Adipocyte (in vitro differentiated cells): Measurements from ENCODE around the gene RNF213.

Experiments used
- DNase-seq: peaks from one replicate; pipeline ENCODE4 v3.0.0-alpha.2; 2015; ENCODE audit warnings: low read depth
- H3K27me3 ChIP-seq: replicated peaks from 2 replicates; pipeline ENCODE4 v1.7.0; 2013; ENCODE audit warnings: mild to moderate bottlenecking, low read length, moderate library complexity; ENCODE audit not compliant: control insufficient read depth, insufficient read depth
- H3K36me3 ChIP-seq: 2 replicates; pipeline ENCODE4 v1.7.0; 2013; ENCODE audit warnings: low read length, mild to moderate bottlenecking, moderate library complexity; ENCODE audit not compliant: control insufficient read depth, insufficient read depth, severe bottlenecking
- H3K4me1 ChIP-seq: 2 replicates; pipeline ENCODE4 v1.7.0; 2013; ENCODE audit warnings: mild to moderate bottlenecking, low read length, moderate library complexity; ENCODE audit not compliant: control insufficient read depth, insufficient read depth
- H3K4me3 ChIP-seq: 2 replicates; pipeline ENCODE4 v1.7.0; 2013; ENCODE audit warnings: mild to moderate bottlenecking, low read length, moderate library complexity
- H3K9ac ChIP-seq: 2 replicates; pipeline ENCODE4 v1.7.0; 2013; ENCODE audit warnings: mild to moderate bottlenecking, low read length, moderate library complexity
- H3K9me3 ChIP-seq: 2 replicates; pipeline ENCODE4 v1.7.0; 2013; ENCODE audit warnings: mild to moderate bottlenecking, low read length, moderate library complexity; ENCODE audit not compliant: control insufficient read depth

Gene RNF213

DNA sequence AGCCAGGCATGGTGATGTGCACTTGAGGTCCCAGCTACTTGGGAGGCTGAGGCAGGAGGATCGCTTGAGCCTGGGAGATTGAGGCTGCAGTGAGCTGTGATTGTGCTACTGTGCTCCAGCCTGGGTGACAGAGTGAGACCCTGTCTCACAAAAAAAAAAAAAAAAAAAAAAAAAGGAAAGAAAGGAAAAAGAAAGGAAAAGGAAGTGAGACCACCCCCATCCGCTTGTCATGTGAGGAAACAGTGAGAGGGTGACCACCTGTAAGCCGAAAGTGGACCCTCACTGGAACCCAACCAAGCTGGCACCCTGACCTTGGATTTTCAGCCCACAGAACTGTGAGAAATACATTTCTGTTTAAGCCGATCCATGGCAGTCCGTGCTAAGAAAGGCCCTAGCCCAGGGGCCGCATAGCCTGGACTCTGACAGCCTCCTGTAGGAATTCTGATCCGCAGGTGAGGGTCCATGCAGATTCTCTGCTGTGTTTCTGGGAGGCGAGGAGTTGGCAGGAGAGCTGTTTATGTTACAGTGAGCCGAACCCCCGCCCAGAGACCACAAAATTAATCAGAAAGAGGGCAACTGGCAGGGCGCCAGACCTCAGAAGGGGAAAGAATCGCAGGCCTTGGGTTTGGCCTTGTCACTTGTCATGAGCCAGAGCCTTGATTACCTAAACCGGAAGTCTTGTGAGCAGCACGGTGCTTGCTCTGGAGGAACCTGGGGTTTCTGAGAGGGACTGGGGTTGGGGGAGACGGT is 41.5 kb upstream of the RNF213 start:
- Histone ChIP-seq H3K4me1 (peaks cover 8% of the 10 kb centered on the region), H3K36me3 (peaks cover 29% of the 10 kb centered on the region), H3K27me3 (no peaks in the 10 kb centered on the region), H3K4me3 (peak overlapping the region; percentile 97), H3K9me3 (no peaks in the 10 kb centered on the region), H3K9ac (peak overlapping the region; percentile 98)
- DNase-seq = peak; percentile 81

DNA sequence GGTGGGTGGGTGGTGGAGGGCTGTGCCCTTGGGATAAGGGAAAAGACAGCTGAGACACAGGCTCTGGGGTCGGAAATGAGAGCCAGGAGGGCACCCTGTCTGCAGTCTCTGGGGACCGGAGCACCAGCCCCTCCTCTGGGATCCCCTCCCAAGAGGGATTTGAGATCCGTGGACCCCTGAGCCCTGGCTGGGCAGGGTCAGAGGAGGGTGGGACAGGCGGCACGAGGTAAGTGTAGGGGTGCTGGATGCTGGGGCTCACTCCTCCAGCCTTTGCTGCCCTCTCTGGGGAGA is 40.9 kb upstream of the RNF213 start:
- DNase-seq = no peak
- peaks cover 24% of the 10 kb centered on the region for H3K36me3 ChIP-seq
- peaks cover 8% of the 10 kb centered on the region for H3K4me1 ChIP-seq
- no peaks in the 10 kb centered on the region for H3K9me3 ChIP-seq
- peak overlapping the region; percentile 98 for H3K9ac ChIP-seq
- no peaks in the 10 kb centered on the region for H3K27me3 ChIP-seq
- H3K4me3 ChIP-seq = peak overlapping the region; percentile 97

DNA sequence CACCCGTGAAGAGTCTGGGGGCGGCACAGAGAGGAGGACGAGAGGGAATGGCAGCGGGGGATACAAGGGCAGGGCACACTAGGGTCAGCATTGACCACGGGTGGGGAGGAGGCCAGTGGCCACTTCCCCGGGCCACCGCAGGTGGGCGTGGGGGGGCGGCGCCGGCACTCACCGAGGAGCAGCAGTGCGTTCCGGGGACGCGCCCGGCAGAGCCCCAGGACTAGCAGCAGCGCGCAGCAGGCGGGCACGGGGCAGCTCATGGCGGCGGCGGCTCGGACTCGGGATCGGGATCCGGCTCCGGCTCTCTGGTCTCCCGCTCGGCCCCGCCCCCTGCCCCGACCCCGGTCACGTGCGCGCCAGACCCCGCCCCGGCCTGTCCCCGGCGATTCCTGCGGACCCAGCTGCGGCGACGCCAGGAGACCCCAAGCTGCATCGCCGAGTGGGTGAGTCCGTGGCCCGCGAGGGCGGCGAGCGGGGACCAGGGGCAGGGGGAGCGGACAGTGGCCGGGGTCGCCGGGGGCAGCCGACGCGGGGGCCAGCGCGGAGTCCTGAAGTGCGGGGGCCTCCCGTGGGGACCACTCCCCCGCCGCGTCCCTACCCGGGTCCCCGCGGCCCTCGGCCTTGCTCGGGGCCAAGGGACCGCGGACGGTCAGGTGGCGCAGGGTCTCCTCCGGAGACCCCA is 40.5 kb upstream of the RNF213 start, which contains the start of the genes SGSH and SLC26A11:
TSS of gene SGSH (minus strand) at position 280 of the 682 bp plus-strand sequence. CDS start at position 260, 20 bp downstream.
TSS of gene SLC26A11 (plus strand) at position 374 of the 682 bp plus-strand sequence. CDS start 1,134 bp downstream, outside the sequence.
- DNase-seq = peak; percentile 88
- Histone ChIP-seq H3K27me3 (no peaks in the 10 kb centered on the region), H3K36me3 (peaks cover 19% of the 10 kb centered on the region), H3K4me1 (peaks cover 8% of the 10 kb centered on the region), H3K9ac (peak within 1 kb of the TSS; percentile 98), H3K9me3 (no peaks in the 10 kb centered on the region), H3K4me3 (peak within 1 kb of the TSS; percentile 97)

DNA sequence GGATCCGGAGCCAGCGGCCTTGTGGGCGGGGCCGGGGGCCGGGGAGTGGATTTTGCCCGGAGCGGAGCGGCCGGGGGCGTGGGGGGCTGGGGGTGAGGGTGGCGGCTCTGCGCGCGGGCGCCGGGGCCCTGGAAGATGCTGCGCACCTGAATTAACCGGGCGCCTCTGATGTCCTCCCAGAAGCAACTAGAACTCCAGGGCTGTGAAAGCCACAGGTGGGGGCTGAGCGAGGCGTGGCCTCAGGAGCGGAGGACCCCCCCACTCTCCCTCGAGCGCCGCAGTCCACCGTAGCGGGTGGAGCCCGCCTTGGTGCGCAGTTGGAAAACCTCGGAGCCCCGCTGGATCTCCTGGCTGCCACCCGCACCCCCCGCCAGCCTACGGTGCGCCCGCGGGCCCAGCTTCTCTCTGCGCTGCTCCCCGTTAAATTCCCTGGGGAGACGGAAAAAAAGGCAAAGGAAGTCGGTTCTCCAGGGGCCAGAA is 39.9 kb upstream of the RNF213 start:
- H3K9me3 ChIP-seq = no peaks in the 10 kb centered on the region
- H3K27me3 ChIP-seq = no peaks in the 10 kb centered on the region
- DNase-seq = peak; percentile 36
- peaks cover 19% of the 10 kb centered on the region for H3K36me3 ChIP-seq
- peaks cover 8% of the 10 kb centered on the region for H3K4me1 ChIP-seq
- peak overlapping the region; percentile 97 for H3K4me3 ChIP-seq
- H3K9ac ChIP-seq = peak overlapping the region; percentile 98

DNA sequence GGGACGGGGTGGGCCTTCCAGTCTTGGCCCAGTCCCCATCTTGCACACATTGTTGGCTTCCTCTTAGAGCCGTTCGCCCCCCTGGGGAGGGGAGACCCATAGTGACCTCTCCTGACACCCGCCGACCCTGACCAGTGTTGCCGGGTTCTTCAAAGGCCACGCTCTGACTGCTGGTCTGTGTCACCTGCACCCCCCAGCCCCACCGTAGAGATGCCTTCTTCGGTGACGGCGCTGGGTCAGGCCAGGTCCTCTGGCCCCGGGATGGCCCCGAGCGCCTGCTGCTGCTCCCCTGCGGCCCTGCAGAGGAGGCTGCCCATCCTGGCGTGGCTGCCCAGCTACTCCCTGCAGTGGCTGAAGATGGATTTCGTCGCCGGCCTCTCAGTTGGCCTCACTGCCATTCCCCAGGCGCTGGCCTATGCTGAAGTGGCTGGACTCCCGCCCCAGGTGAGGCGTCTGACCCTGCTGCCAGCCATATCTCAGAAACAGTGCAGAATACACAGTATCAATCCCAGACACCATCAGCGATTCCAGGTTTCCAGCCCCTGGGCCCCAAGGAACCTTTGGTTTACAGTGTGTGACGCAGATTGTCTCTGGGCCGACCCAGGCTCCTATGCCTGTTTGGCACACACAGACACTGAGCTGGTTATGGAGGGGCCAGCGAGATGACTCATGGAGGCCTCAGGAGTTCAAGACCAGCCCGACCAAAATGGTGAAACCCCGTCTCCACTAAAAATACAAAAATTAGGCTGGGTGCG is 39.1 kb upstream of the RNF213 start:
- no peak for DNase-seq
- Histone ChIP-seq H3K36me3 (peaks cover 14% of the 10 kb centered on the region), H3K27me3 (no peaks in the 10 kb centered on the region), H3K4me1 (peaks cover 8% of the 10 kb centered on the region), H3K9ac (peak overlapping the region; percentile 98), H3K4me3 (peak overlapping the region; percentile 97), H3K9me3 (no peaks in the 10 kb centered on the region)

DNA sequence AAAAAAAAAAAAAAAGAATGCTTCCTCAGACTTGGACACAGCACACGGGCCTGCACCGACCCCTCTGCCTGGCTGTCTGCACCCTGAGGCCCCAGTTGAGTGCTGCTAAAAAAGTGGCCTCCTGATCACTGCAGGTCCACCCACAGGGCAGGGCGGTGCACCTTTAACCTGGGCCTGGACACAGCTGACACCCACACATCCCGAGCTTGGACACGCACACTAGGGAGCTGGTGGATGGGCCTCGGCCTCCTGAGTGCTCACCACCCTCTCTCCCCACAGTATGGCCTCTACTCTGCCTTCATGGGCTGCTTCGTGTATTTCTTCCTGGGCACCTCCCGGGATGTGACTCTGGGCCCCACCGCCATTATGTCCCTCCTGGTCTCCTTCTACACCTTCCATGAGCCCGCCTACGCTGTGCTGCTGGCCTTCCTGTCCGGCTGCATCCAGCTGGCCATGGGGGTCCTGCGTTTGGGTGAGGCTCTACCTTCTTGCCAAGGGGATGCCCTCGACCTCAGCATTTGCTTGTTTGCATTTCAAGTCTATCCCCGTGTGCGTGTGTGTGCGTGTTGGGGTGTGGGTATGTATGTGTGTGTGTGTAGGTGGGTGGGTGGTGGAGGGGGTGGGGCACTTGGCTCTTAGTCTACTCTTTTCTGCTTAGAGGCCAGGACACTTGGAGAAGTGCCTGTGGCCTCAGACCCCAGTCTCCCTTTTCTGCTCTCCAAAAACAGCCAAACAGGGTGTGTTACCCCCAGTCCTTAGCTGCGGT is 38.1 kb upstream of the RNF213 start:
- no peaks in the 10 kb centered on the region for H3K27me3 ChIP-seq
- H3K4me1 ChIP-seq = peaks cover 8% of the 10 kb centered on the region
- H3K36me3 ChIP-seq = peaks cover 13% of the 10 kb centered on the region
- H3K9me3 ChIP-seq = no peaks in the 10 kb centered on the region
- no peak overlapping the region for H3K4me3 ChIP-seq
- DNase-seq = no peak
- no peak overlapping the region for H3K9ac ChIP-seq

DNA sequence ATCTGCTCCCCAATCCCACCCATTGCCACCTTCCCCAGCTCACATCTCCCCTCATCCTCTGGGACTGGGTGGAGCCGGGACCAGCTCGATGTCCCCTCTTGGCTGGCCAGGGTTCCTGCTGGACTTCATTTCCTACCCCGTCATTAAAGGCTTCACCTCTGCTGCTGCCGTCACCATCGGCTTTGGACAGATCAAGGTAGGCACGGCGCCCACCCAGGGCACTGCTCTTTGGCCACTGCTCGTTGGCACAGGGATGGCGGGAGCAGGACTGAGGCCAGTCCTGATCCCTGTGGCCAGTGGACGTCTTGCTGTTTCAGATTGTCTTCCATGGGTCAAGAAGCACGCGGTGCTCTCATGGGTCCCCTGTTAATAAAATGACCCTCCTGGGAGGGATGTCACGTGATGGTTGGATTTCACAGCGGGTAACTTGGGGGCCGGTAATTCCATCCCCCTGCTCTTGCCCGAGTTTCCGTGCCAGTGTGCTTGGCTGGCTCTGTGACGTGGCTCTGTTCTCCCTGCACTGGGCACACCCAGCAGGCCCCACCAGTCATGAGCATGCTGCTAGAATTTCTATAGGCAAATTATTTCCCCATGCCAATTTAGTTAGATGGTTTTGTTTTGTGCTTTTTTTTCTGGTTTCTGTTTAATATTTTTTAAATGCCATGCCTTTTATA is 37.4 kb upstream of the RNF213 start:
- peaks cover 8% of the 10 kb centered on the region for H3K4me1 ChIP-seq
- no peaks in the 10 kb centered on the region for H3K27me3 ChIP-seq

DNA sequence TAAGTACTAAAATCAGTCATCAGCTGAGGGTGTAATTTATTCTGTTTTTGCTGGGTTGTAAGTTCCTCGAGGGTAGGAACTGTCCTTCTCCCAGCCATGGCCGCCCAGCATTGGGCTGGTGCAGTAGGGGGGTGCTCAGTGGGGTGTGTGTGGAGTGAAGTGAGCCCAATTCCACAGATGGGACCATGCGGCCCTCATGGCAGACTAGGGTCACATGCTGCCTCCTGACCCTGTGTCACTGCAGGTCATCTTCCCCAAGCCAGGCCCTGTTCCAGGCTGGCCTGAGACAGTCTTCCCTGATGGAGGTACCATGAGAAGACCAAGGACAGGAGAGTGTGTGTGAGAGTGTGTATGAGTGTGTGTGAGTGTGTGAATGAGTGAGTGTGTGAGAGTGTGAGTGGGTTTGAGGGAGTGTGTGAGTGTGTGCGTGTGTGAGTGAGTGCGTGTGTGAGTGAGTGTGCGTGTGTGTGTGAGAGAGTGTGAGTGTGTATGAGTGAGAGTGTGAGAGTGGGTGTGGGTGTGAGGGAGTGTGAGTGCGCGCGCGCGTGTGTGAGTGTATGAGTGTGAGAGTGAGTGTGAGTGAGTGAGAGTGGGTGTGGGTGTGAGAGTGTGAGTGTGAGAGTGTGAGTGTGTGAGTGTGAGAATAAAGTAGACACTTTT is 36.7 kb upstream of the RNF213 start:
- no peaks in the 10 kb centered on the region for H3K27me3 ChIP-seq

More for the DNA sequence above, 37.4 kb upstream of the RNF213 start:
- peaks cover 6% of the 10 kb centered on the region for H3K36me3 ChIP-seq
- H3K9ac ChIP-seq = no peak overlapping the region
- no peak overlapping the region for H3K4me3 ChIP-seq
- DNase-seq = no peak
- H3K9me3 ChIP-seq = no peaks in the 10 kb centered on the region

DNA sequence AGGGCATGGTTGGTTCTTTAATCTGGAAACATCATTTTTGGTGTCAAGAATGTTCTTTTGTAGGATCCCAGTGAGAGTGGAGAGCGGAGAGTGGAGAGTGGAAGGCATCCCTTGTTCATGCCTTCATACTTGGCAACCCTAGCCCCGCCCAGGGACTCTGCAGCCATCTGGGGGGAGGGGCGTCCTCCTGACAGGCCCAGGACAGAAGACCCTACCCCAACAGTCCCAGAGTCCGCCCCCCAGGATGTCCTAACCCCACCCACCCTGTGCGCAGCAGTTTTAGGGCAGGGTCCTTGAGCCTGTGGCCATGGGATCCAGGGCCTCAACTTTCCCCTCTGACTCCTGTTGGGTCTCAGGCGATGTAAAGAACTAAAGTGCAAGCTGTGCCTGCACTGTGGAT is 36.0 kb upstream of the RNF213 start:
- Histone ChIP-seq H3K4me1 (peaks cover 4% of the 10 kb centered on the region), H3K36me3 (peaks cover 6% of the 10 kb centered on the region), H3K9me3 (no peaks in the 10 kb centered on the region), H3K27me3 (no peaks in the 10 kb centered on the region), H3K4me3 (no peak overlapping the region), H3K9ac (no peak overlapping the region)
- DNase-seq = no peak

More for the DNA sequence above, 36.7 kb upstream of the RNF213 start:
- H3K9me3 ChIP-seq = no peaks in the 10 kb centered on the region
- DNase-seq = no peak
- peaks cover 8% of the 10 kb centered on the region for H3K4me1 ChIP-seq
- no peak overlapping the region for H3K4me3 ChIP-seq
- H3K9ac ChIP-seq = no peak overlapping the region
- H3K36me3 ChIP-seq = peaks cover 6% of the 10 kb centered on the region

DNA sequence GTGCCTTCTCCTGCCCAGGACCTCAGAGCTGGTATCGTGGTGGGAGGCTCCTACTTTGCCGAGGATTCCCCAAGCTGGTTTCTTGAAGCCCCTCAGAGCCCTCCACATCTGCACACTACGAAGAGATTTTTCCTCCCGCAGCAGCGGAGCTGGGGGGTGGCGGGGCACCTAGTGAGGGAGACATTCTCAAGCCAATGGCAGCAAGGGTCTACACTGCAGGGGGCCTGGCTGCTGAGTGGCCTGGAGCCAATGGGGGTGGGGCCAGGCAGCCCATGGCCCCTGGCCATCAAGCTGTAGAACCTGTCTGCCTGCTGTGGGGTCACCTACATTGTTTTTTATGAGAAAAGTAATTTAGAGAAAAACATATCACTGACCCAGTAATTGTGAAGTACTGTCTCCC is 35.4 kb upstream of the RNF213 start:
- no peak overlapping the region for H3K9ac ChIP-seq
- peaks cover 4% of the 10 kb centered on the region for H3K4me1 ChIP-seq
- no peak for DNase-seq
- no peak overlapping the region for H3K4me3 ChIP-seq
- H3K27me3 ChIP-seq = no peaks in the 10 kb centered on the region
- peaks cover 6% of the 10 kb centered on the region for H3K36me3 ChIP-seq
- no peaks in the 10 kb centered on the region for H3K9me3 ChIP-seq
